Measurements from ENCODE around the gene KRT8.

The KRT8 gene

DNA sequence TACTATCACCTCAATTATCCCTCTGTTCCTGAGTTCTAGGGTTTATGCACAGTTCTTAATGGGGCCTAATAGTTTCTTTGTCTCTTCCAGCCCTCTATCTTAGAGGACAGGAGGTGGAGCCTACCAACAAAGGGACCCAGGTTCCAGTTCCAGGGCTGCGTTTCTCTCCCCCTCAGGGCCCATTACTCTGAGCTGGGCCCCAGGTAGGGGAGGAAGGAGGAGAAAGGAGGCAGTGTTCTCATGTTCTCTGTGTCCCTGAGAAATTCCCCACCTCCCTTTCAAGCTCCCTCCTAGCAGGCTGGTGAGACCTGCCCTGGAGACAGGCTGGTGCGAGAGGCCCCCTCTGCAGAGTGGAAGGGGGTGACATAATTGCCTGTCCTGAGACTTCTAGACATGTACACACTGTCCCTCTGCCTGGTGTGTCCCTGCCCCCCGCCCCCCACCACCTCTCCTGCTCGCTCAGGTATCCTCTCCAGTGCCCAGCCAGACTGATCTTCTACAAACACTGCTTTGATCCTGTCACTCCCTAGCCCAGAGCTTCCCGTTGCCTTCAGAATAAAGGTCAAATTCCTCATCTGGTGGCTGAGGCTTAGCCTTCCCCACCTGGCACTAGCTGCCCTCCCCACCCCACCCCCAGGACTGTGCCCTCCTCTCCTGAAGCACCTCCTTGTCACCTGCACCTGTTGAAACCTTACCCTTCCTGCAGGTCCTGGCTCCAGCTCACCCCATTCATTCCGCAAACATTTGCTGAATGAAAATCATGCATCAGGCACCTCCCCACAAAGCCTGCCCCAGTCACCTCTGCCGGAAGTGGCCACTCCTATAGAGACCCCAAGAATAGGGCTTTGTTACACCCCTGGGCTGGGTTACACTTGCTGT is 21.1 kb upstream of the KRT8 start:
- in situ Hi-C loops (cut with MboI; ENCODE audit: low pct_unique_long_range_greater_than_20kb, low sequenced_read_pairs, unreplicated experiment), result no loop called here
- TF ChIP-seq, protein P1, sequence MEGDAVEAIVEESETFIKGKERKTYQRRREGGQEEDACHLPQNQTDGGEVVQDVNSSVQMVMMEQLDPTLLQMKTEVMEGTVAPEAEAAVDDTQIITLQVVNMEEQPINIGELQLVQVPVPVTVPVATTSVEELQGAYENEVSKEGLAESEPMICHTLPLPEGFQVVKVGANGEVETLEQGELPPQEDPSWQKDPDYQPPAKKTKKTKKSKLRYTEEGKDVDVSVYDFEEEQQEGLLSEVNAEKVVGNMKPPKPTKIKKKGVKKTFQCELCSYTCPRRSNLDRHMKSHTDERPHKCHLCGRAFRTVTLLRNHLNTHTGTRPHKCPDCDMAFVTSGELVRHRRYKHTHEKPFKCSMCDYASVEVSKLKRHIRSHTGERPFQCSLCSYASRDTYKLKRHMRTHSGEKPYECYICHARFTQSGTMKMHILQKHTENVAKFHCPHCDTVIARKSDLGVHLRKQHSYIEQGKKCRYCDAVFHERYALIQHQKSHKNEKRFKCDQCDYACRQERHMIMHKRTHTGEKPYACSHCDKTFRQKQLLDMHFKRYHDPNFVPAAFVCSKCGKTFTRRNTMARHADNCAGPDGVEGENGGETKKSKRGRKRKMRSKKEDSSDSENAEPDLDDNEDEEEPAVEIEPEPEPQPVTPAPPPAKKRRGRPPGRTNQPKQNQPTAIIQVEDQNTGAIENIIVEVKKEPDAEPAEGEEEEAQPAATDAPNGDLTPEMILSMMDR (IDR thresholded peaks at IDR 0.05; ENCODE audit: extremely low read depth, insufficient read depth, missing control alignments), result no peak
- DNase-seq (ENCODE audit: low spot score), result no peak

DNA sequence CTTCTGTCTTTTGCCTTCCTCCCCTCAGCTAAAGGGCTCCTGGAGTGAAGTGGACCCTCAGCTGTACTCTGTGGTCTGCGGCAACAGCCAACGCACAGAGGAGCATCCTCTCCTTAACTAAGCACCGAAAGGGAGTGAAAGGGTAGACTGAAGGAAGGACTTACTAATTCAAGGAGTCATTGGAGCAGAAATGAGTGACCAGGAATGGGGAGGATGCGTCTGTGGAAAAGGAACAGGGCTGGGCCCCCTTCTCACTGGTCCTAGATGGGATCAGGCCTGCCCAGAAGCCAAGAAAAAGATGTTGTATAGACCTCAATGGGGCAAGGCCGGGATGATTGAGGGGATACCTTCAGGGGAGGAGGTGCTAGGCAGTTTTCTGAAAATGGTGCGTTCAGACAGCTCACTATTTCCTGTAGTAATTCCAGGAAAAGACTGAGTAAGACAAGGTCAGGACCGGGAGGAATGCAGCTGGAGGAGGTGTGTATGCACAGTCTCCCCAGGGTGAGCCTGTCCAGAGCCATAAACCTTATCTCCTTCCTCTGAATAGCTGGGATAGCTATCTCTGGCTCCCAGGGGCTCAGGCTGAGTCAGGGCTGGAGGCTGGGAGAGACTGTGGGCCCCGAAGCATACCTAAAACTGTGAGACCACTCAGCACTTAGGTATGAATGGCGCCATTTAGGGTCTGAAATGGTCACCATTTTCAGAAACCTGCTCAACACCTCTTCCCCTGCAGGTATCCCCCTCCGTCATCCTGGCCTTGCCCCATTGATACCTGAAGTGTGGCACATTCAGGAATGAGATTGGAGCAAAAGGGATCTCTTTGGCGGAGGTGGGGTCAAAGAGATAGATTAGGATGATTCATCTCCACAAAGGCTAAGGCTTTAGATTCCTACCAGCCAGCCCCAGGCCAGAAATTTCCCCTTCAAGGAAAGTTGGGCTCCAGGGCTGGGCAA is 20.2 kb upstream of the KRT8 start:
- in situ Hi-C loops (cut with MboI; ENCODE audit: low pct_unique_long_range_greater_than_20kb, low sequenced_read_pairs, unreplicated experiment), result no loop called here
- no peak for DNase-seq (ENCODE audit: low spot score)
- TF ChIP-seq, protein P1 (IDR thresholded peaks at IDR 0.05; ENCODE audit: extremely low read depth, insufficient read depth, missing control alignments), result no peak

DNA sequence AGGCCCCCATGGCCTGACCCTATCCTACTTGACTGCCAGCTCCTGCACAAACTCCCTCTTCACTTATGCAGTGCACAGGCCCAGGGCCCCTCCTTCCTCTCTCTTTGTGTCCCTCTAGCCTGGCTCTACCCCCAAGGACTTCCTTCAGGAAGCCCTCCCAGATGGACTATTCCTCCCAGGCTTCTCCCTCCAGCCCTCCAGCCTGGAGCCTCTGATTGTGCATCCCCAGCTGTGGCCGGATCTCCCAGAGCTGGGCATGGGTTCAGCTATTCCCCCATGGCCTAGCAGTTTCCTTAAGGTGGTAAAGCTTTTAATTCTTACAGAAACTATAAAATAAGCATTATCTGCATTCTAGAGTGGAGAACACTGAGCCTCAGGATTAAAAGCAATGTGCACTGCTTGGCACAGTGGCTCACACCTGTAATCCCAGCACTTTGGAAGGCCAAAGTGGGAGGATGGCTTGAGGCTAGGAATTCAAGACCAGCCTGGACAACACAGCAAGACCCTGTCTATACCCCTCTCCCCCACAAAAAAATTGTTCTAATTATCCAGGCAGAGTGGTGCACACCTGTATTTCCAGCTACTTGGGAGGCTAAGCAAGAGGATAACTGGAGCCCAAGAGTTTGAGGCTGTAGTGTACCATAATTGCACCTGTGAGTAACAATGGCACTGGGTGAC is 16.8 kb upstream of the KRT8 start:
- in situ Hi-C loops (cut with MboI; ENCODE audit: low pct_unique_long_range_greater_than_20kb, low sequenced_read_pairs, unreplicated experiment), result no loop called here
- TF ChIP-seq, protein P1 (IDR thresholded peaks at IDR 0.05; ENCODE audit: extremely low read depth, insufficient read depth, missing control alignments), result no peak
- no peak for DNase-seq (ENCODE audit: low spot score)

DNA sequence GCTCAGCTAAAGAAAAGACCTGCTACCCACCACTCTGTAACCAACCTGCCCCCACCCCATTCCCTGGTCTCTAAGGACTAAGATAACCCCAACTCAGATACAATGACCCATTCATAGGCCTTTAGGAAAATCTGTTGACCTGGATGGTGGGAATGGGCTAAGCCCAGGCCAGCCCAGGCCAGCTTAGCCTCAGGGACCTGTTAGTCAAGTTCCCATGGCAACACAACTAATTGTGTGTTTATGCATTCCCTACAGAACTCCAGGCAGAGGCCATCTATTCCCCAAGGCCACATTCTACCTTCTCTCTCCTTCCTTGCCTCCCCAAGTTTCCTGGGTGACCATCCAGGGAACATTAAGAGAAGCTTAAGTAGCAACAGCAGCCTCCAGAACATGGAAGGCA is 16.1 kb upstream of the KRT8 start:
- in situ Hi-C loops (cut with MboI; ENCODE audit: low pct_unique_long_range_greater_than_20kb, low sequenced_read_pairs, unreplicated experiment), result no loop called here
- TF ChIP-seq, protein P1 (IDR thresholded peaks at IDR 0.05; ENCODE audit: extremely low read depth, insufficient read depth, missing control alignments), result no peak
- no peak for DNase-seq (ENCODE audit: low spot score)

DNA sequence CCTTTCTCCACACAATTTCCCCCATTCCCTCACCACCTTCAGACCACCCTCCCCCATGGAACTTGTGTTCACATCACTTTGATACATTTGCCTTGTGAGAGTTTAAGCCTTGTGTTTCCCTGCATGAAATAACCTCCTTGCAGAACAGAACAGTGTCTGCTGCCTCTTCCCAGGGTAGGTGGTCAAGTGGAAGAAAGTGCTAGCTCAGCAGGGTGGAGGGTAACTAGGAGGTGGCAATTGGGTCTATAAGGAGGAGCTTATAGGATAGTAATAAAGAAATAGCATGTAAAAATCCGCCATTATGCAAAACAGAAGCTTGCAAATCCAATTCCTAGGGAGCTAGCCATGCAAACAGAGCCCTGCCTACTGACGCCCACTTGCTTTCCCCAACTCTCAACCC is 13.9 kb upstream of the KRT8 start:
- DNase-seq (ENCODE audit: low spot score), result no peak

More for the DNA sequence above, 13.9 kb upstream of the KRT8 start:
- in situ Hi-C loops (cut with MboI; ENCODE audit: low pct_unique_long_range_greater_than_20kb, low sequenced_read_pairs, unreplicated experiment), result no loop called here
- TF ChIP-seq, protein P1 (IDR thresholded peaks at IDR 0.05; ENCODE audit: extremely low read depth, insufficient read depth, missing control alignments), result no peak
